Neutrophil (primary cell): ENCODE results near the gene TF.

ENCODE experiments used
- H3K27ac ChIP-seq: fragments of 200-600 bp; sonication (generic); 2 replicates; pipeline ENCODE4 v1.5.1; 2016; ENCODE audit warnings: mild to moderate bottlenecking, moderate library complexity
- H3K27me3 ChIP-seq: fragments of 200-600 bp; sonication (generic); 2 replicates; pipeline ENCODE4 v1.6.0; 2016; ENCODE audit warnings: mild to moderate bottlenecking
- H3K36me3 ChIP-seq: fragments of 200-600 bp; sonication (generic); 2 replicates; pipeline ENCODE4 v1.5.1; 2017
- H3K4me1 ChIP-seq, 2 experiments: fragments of 200-600 bp in 1 of 2; sonication (generic) in 1 of 2; 1 replicate in 1 of 2; 2 replicates in 1 of 2; pipeline versions ENCODE4 v1.5.1 to v1.6.1; 2013 to 2016; ENCODE audit warnings: low read depth in 1 of 2, low read length in 1 of 2, mild to moderate bottlenecking in 1 of 2, moderate library complexity in 1 of 2; ENCODE audit not compliant: control insufficient read depth in 1 of 2, insufficient read depth in 1 of 2
- H3K4me3 ChIP-seq, 2 experiments: fragments of 200-600 bp in 1 of 2; sonication (generic) in 1 of 2; 1 replicate in 1 of 2; 2 replicates in 1 of 2; pipeline ENCODE4 v1.5.1; 2013 to 2016; ENCODE audit warnings: low read depth in 1 of 2, low read length in 1 of 2, mild to moderate bottlenecking in 1 of 2, moderate library complexity in 1 of 2
- H3K9me3 ChIP-seq: fragments of 200-600 bp; sonication (generic); 2 replicates; pipeline ENCODE4 v1.5.1; 2016
- CTCF ChIP-seq: fragments of 200-600 bp; sonication (generic); IDR thresholded peaks from 2 replicates; pipeline ENCODE4 v1.5.1; 2016; ENCODE audit warnings: antibody characterized with exemption

The TF gene

GRCh38 chr3:133788024-133788423, 41.8 kb downstream of the TF start:
- no peak overlapping the region for H3K4me3 ChIP-seq
- no peaks in the 10 kb centered on the region for H3K36me3 ChIP-seq
- no peak overlapping the region for H3K27ac ChIP-seq
- no peak for TF ChIP-seq CTCF
- H3K9me3 ChIP-seq: peaks cover 9% of the 10 kb centered on the region
- H3K27me3 ChIP-seq: peaks cover 14% of the 10 kb centered on the region
- no peaks in the 10 kb centered on the region for H3K4me1 ChIP-seq

- Histone ChIP-seq H3K4me1 (no peaks in the 10 kb centered on the region), H3K36me3 (no peaks in the 10 kb centered on the region), H3K4me3 (no peak overlapping the region), H3K9me3 (peaks cover 9% of the 10 kb centered on the region), H3K27me3 (no peaks in the 10 kb centered on the region), H3K27ac (no peak overlapping the region)
- TF ChIP-seq CTCF: no peak
Observed at GRCh38 chr3:133792171-133792763, 46.1 kb downstream of the TF start.

GRCh38 chr3:133797396-133798105, 51.4 kb downstream of the TF start:
- Histone ChIP-seq H3K4me3 (no peak overlapping the region), H3K27me3 (peaks cover 49% of the 10 kb centered on the region), H3K4me1 (no peaks in the 10 kb centered on the region), H3K36me3 (no peaks in the 10 kb centered on the region), H3K9me3 (no peaks in the 10 kb centered on the region), H3K27ac (no peak overlapping the region)
- TF ChIP-seq CTCF: no peak

GRCh38 chr3:133799794-133800585, 53.8 kb downstream of the TF start:
- peaks cover 49% of the 10 kb centered on the region for H3K27me3 ChIP-seq
- H3K4me3 ChIP-seq: no peak overlapping the region
- H3K9me3 ChIP-seq: no peaks in the 10 kb centered on the region
- H3K27ac ChIP-seq: no peak overlapping the region
- TF ChIP-seq CTCF: no peak
- H3K36me3 ChIP-seq: no peaks in the 10 kb centered on the region
- H3K4me1 ChIP-seq: no peaks in the 10 kb centered on the region

GRCh38 chr3:133803469-133803868, 57.3 kb downstream of the TF start:
- no peaks in the 10 kb centered on the region for H3K36me3 ChIP-seq
- no peak overlapping the region for H3K27ac ChIP-seq
- H3K27me3 ChIP-seq: peaks cover 40% of the 10 kb centered on the region
- H3K4me3 ChIP-seq: no peak overlapping the region
- no peaks in the 10 kb centered on the region for H3K9me3 ChIP-seq
- peaks cover 6 to 14% of the 10 kb centered on the region in 2 experiments for H3K4me1 ChIP-seq
- no peak for TF ChIP-seq CTCF
